ENCODE results near the gene DLGAP5. TPM values are rescaled to one million over a fixed set of nuclear protein-coding genes. Genes with fewer than 3 reads are reported as not detected.

Gene DLGAP5
- total and polyA plus RNA-seq, 2 of the 13 experiments (the other 11 are each of a cell fraction or from before 2014, with no cell fraction given), result 7.7 to 55.8 TPM

- TF ChIP-seq ZNF547 (CRISPR knock-in tag; IDR thresholded peaks at IDR 0.05), result no peak
- TF ChIP-seq HMGXB3 (CRISPR knock-in tag; IDR thresholded peaks at IDR 0.05; ENCODE audit: borderline replicate concordance), result no peak
- TF ChIP-seq, protein P1, sequence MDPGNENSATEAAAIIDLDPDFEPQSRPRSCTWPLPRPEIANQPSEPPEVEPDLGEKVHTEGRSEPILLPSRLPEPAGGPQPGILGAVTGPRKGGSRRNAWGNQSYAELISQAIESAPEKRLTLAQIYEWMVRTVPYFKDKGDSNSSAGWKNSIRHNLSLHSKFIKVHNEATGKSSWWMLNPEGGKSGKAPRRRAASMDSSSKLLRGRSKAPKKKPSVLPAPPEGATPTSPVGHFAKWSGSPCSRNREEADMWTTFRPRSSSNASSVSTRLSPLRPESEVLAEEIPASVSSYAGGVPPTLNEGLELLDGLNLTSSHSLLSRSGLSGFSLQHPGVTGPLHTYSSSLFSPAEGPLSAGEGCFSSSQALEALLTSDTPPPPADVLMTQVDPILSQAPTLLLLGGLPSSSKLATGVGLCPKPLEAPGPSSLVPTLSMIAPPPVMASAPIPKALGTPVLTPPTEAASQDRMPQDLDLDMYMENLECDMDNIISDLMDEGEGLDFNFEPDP (CRISPR knock-in tag; conservative IDR thresholded peaks at IDR 0.05), result no peak
- TF ChIP-seq ZNF280B (CRISPR knock-in tag; IDR thresholded peaks at IDR 0.05; ENCODE audit: borderline replicate concordance), result no peak
- TF ChIP-seq ZNF343 (CRISPR knock-in tag; IDR thresholded peaks at IDR 0.05), result no peak
- no peak for TF ChIP-seq ZKSCAN1 (IDR thresholded peaks at IDR 0.05; ENCODE audit: low read length)
- no peak for TF ChIP-seq U2AF2 (IDR thresholded peaks at IDR 0.05; ENCODE audit: low read depth, low read length)
- TF ChIP-seq SAFB2 (CRISPR knock-in tag; IDR thresholded peaks at IDR 0.05; ENCODE audit: borderline replicate concordance, low read depth), result no peak
- TF ChIP-seq MXI1 (IDR thresholded peaks at IDR 0.05; ENCODE audit: borderline replicate concordance, low read depth, low read length), result no peak
- TF ChIP-seq ATRX (CRISPR knock-in tag; IDR thresholded peaks at IDR 0.05; ENCODE audit: borderline replicate concordance), result no peak
- TF ChIP-seq FOXC1 (CRISPR knock-in tag; IDR thresholded peaks at IDR 0.05; ENCODE audit: borderline replicate concordance), result no peak
- TF ChIP-seq TBX2 (CRISPR knock-in tag; IDR thresholded peaks at IDR 0.05; ENCODE audit: borderline replicate concordance), result no peak
- intact Hi-C loops (cut with micrococcal nuclease; ENCODE audit: unreplicated experiment), result no loop called here
- in situ Hi-C loops (cut with HindIII; ENCODE audit: extremely low pct_ligation_motif_present, low pct_unique_long_range_greater_than_20kb), result no loop called here
- H2AFZ ChIP-seq (ENCODE audit: low read length), result no peak overlapping the region
- WGBS (ENCODE audit: low lambda C conversion rate), result 98% methylated on average over 4 of the region's 4 CpGs
- H3K79me2 ChIP-seq (ENCODE audit: insufficient read depth, low read length), result peaks cover 39% of the 10 kb centered on the region
- no peaks in the 10 kb centered on the region for H4K20me1 ChIP-seq (ENCODE audit: insufficient read depth, low read length)
- peaks cover 16% of the 10 kb centered on the region for H3K4me1 ChIP-seq (ENCODE audit: insufficient read depth, low read length)
- no peak overlapping the region for H3K4me2 ChIP-seq (ENCODE audit: low read depth, low read length)
- no peak overlapping the region for H3K4me3 ChIP-seq (replicated peaks in 1 of 3; ENCODE audit: insufficient read depth in 1 of 3, low read depth in 2 of 3, low read length in 3 of 3)
- DNase-seq (ENCODE audit: low spot score), result no peak
- BruUV-seq (replicated peaks), result no TSS peak
- ATAC-seq, result no peak
- H3K36me3 ChIP-seq (replicated peaks in 1 of 2; ENCODE audit: control insufficient read depth in 1 of 2, insufficient read depth in 2 of 2, low read length in 2 of 2), result 0 out of 5 replicates have a peak, but pooled peaks cover 0 to 14% of the 10 kb centered on the region in 2 experiments
- CTCF ChIA-PET (ENCODE audit: low intra/inter-chr PET ratio, low total read pairs), result no interaction called here
- H3K9ac ChIP-seq (ENCODE audit: insufficient read depth, low read depth, low read length), result no peak overlapping the region
- POLR2A ChIA-PET, result no interaction called here
- no peak overlapping the region for H3K27ac ChIP-seq (ENCODE audit: extremely low read length, insufficient read depth, low read length)
- no peaks in the 10 kb centered on the region for H3K9me3 ChIP-seq (ENCODE audit: low read length)
- no peak for FAIRE-seq
- no peaks in the 10 kb centered on the region; a peak in 1 of 5 replicates for H3K27me3 ChIP-seq (ENCODE audit: control insufficient read depth in 1 of 2, insufficient read depth in 2 of 2, low read length in 2 of 2)
These were observed 2.6 kb downstream of the DLGAP5 start for GRCh38 chr14:55188686-55189295.
